WTC11 (cell line): ENCODE measurements around the gene SF3B5.

ENCODE experiments used
- CTCF ChIP-seq: fragments of 200-600 bp; IDR thresholded peaks from 2 replicates; pipeline ENCODE4 v1.8.0; 2022; ENCODE audit warnings: antibody characterized with exemption
- ELF4 ChIP-seq: sonication (generic); formaldehyde crosslinking; IDR thresholded peaks from 2 replicates; pipeline ENCODE4 v1.8.1; 2022; ENCODE audit warnings: low read depth, mild to moderate bottlenecking, moderate library complexity, missing genetic modification reagents
- GABPB1 ChIP-seq: sonication (generic); formaldehyde crosslinking; IDR thresholded peaks from 2 replicates; pipeline ENCODE4 v1.8.1; 2023; ENCODE audit warnings: mild to moderate bottlenecking, missing genetic modification reagents
- JAZF1 ChIP-seq: fragments of 250-450 bp; sonication (Bioruptor Pico); IDR thresholded peaks from 2 replicates; pipeline ENCODE4 v1.9.0; 2021; ENCODE audit warnings: moderate library complexity, mild to moderate bottlenecking, inconsistent platforms
- JUN ChIP-seq: sonication (generic); formaldehyde crosslinking; IDR thresholded peaks from 2 replicates; pipeline ENCODE4 v1.8.0; 2023; ENCODE audit warnings: mild to moderate bottlenecking, missing genetic modification reagents
- NFYB ChIP-seq: sonication (generic); formaldehyde crosslinking; conservative IDR thresholded peaks from 2 replicates; pipeline ENCODE4 v1.8.0; 2022; ENCODE audit warnings: low read depth, missing genetic modification reagents
- NR1H2 ChIP-seq: sonication (generic); formaldehyde crosslinking; IDR thresholded peaks from 2 replicates; pipeline ENCODE4 v1.9.0; 2021; ENCODE audit warnings: mild to moderate bottlenecking, moderate library complexity, missing genetic modification reagents
- NR2C2 ChIP-seq: sonication (generic); formaldehyde crosslinking; IDR thresholded peaks from 2 replicates; pipeline ENCODE4 v1.8.0; 2022; ENCODE audit warnings: mild to moderate bottlenecking, missing genetic modification reagents
- NR3C1 ChIP-seq: sonication (generic); formaldehyde crosslinking; conservative IDR thresholded peaks from 2 replicates; pipeline ENCODE4 v1.8.1; 2023; ENCODE audit warnings: low read depth, mild to moderate bottlenecking, missing genetic modification reagents
- RORB ChIP-seq: fragments of 250-450 bp; sonication (Bioruptor Pico); IDR thresholded peaks from 2 replicates; pipeline ENCODE4 v1.9.0; 2021; ENCODE audit warnings: mild to moderate bottlenecking
- SP1 ChIP-seq: sonication (generic); formaldehyde crosslinking; conservative IDR thresholded peaks from 2 replicates; pipeline ENCODE4 v1.8.1; 2022; ENCODE audit warnings: missing genetic modification reagents
- USF2 ChIP-seq: sonication (generic); formaldehyde crosslinking; IDR thresholded peaks from 2 replicates; pipeline ENCODE4 v1.8.1; 2023; ENCODE audit warnings: mild to moderate bottlenecking, missing genetic modification reagents, moderate library complexity
- ZSCAN18 ChIP-seq: fragments of 250-450 bp; sonication (Bioruptor Pico); IDR thresholded peaks from 2 replicates; pipeline ENCODE4 v2.1.2; 2022; ENCODE audit warnings: mild to moderate bottlenecking, moderate library complexity
- TF ChIP-seq, protein P1 (sequence below): sonication (generic); formaldehyde crosslinking; IDR thresholded peaks from 2 replicates; pipeline ENCODE4 v1.8.1; 2023; ENCODE audit warnings: mild to moderate bottlenecking, missing genetic modification reagents, borderline replicate concordance

DNA sequence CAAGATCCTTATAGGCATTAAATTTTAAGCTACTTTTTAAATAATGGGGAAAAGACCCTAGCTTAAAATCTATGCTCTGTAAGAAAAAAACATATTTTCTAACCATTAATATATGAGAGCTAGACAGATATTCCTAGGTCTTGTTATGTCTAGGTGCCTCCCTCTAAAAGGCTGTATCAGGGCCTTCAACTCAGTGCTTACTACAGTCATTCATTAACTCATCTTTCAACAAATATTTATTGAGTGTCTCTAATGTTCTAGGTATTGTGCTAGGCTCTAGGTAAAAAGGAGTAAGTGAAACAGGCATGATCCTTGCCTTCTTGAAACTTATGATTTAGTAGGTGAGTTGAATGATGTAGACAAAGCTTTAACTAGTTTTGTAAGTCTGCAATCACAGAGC is 48.5 kb upstream of the SF3B5 start:
- TF ChIP-seq CTCF = no peak
- TF ChIP-seq NR2C2 (CRISPR knock-in tag) = no peak
- no peak for TF ChIP-seq JUN
- no peak for TF ChIP-seq USF2 (CRISPR knock-in tag)
- no peak for TF ChIP-seq NFYB (CRISPR knock-in tag)
- no peak for TF ChIP-seq NR1H2
- no peak for TF ChIP-seq NR3C1
- TF ChIP-seq RORB (CRISPR knock-in tag) = no peak
- TF ChIP-seq, protein P1, sequence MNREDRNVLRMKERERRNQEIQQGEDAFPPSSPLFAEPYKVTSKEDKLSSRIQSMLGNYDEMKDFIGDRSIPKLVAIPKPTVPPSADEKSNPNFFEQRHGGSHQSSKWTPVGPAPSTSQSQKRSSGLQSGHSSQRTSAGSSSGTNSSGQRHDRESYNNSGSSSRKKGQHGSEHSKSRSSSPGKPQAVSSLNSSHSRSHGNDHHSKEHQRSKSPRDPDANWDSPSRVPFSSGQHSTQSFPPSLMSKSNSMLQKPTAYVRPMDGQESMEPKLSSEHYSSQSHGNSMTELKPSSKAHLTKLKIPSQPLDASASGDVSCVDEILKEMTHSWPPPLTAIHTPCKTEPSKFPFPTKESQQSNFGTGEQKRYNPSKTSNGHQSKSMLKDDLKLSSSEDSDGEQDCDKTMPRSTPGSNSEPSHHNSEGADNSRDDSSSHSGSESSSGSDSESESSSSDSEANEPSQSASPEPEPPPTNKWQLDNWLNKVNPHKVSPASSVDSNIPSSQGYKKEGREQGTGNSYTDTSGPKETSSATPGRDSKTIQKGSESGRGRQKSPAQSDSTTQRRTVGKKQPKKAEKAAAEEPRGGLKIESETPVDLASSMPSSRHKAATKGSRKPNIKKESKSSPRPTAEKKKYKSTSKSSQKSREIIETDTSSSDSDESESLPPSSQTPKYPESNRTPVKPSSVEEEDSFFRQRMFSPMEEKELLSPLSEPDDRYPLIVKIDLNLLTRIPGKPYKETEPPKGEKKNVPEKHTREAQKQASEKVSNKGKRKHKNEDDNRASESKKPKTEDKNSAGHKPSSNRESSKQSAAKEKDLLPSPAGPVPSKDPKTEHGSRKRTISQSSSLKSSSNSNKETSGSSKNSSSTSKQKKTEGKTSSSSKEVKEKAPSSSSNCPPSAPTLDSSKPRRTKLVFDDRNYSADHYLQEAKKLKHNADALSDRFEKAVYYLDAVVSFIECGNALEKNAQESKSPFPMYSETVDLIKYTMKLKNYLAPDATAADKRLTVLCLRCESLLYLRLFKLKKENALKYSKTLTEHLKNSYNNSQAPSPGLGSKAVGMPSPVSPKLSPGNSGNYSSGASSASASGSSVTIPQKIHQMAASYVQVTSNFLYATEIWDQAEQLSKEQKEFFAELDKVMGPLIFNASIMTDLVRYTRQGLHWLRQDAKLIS (CRISPR knock-in tag) = no peak
- no peak for TF ChIP-seq SP1 (CRISPR knock-in tag)
- TF ChIP-seq ELF4 (CRISPR knock-in tag) = no peak
- no peak for TF ChIP-seq GABPB1 (CRISPR knock-in tag)
- no peak for TF ChIP-seq ZSCAN18 (CRISPR knock-in tag)
- TF ChIP-seq JAZF1 (CRISPR knock-in tag) = no peak
